MM.1S (cell line): ENCODE measurements around the gene GARNL3.

Experiments used
- DNase-seq: peaks from one replicate; pipeline ENCODE4 v3.0.0-alpha.2; 2015
- H2AFZ ChIP-seq: fragments of 300-600 bp; sonication (generic); 2 replicates; pipeline ENCODE4 v1.6.0; 2016; ENCODE audit warnings: antibody characterized with exemption, low read length
- H3F3A ChIP-seq: fragments of 300-600 bp; sonication (generic); 2 replicates; pipeline ENCODE4 v1.6.1; 2016; ENCODE audit warnings: mild to moderate bottlenecking, antibody characterized with exemption, low read length, moderate library complexity, mixed read lengths; ENCODE audit not compliant: insufficient read depth
- H3K27ac ChIP-seq: fragments of 300-600 bp; sonication (generic); 2 replicates; pipeline ENCODE4 v1.5.1; 2016; ENCODE audit warnings: mild to moderate bottlenecking, low read length
- H3K27me3 ChIP-seq: fragments of 300-600 bp; sonication (generic); replicated peaks from 2 replicates; pipeline ENCODE4 v1.6.0; 2016; ENCODE audit warnings: low read length; ENCODE audit not compliant: insufficient read depth
- H3K36me3 ChIP-seq: fragments of 300-600 bp; sonication (generic); replicated peaks from 2 replicates; pipeline ENCODE4 v1.6.1; 2016; ENCODE audit warnings: mild to moderate bottlenecking, low read length, mixed read lengths; ENCODE audit not compliant: insufficient read depth
- H3K4me1 ChIP-seq: fragments of 300-600 bp; sonication (generic); 2 replicates; pipeline ENCODE4 v1.6.1; 2016; ENCODE audit warnings: low read length, mixed read lengths
- H3K4me2 ChIP-seq: fragments of 300-600 bp; sonication (generic); 2 replicates; pipeline ENCODE4 v1.6.0; 2016; ENCODE audit warnings: low read depth, low read length
- H3K4me3 ChIP-seq: fragments of 300-600 bp; sonication (generic); 2 replicates; pipeline ENCODE4 v1.5.1; 2016; ENCODE audit warnings: low read length, mixed read lengths
- H3K79me2 ChIP-seq: fragments of 300-600 bp; sonication (generic); 2 replicates; pipeline ENCODE4 v1.6.1; 2016; ENCODE audit warnings: mixed run types, low read length, mixed read lengths
- H3K9ac ChIP-seq: fragments of 300-600 bp; sonication (generic); 2 replicates; pipeline ENCODE4 v1.6.1; 2016; ENCODE audit warnings: low read length, mixed read lengths
- H3K9me2 ChIP-seq: fragments of 300-600 bp; sonication (generic); replicated peaks from 2 replicates; pipeline ENCODE4 v1.6.1; 2016; ENCODE audit warnings: mild to moderate bottlenecking, low read length, mixed read lengths; ENCODE audit not compliant: insufficient read depth
- H3K9me3 ChIP-seq: fragments of 300-600 bp; sonication (generic); replicated peaks from 2 replicates; pipeline ENCODE4 v1.6.1; 2016; ENCODE audit warnings: mild to moderate bottlenecking, low read length, mixed read lengths; ENCODE audit not compliant: insufficient read depth
- H4K20me1 ChIP-seq: fragments of 300-600 bp; sonication (generic); 2 replicates; pipeline ENCODE4 v1.6.1; 2016; ENCODE audit warnings: mild to moderate bottlenecking, low read length, moderate library complexity, mixed read lengths; ENCODE audit not compliant: insufficient read depth
- EZH2 ChIP-seq: fragments of 300-600 bp; sonication (generic); optimal IDR thresholded peaks from 2 replicates; pipeline ENCODE3; 2017; ENCODE audit warnings: low read depth, mild to moderate bottlenecking, antibody characterized with exemption, low read length, mixed read lengths
- EZH2phosphoT487 ChIP-seq: fragments of 300-600 bp; sonication (generic); IDR thresholded peaks from 2 replicates; pipeline ENCODE4 v1.6.1; 2018; ENCODE audit warnings: antibody characterized with exemption, low read length
- TF ChIP-seq, protein P1 (sequence below): fragments of 300-600 bp; sonication (generic); IDR thresholded peaks from 2 replicates; pipeline ENCODE4 v1.5.1; 2016; ENCODE audit warnings: antibody characterized with exemption, low read length, mixed read lengths

GARNL3 gene

GRCh38 chr9:127405344-127406125 is 141.0 kb downstream of the GARNL3 start:
- H3K27ac ChIP-seq: no peak overlapping the region
- H3K9me3 ChIP-seq: no peaks in the 10 kb centered on the region
- DNase-seq: no peak
- no peaks in the 10 kb centered on the region for H3K79me2 ChIP-seq
- TF ChIP-seq EZH2 (no peak), EZH2phosphoT487 (no peak)
- TF ChIP-seq, protein P1, sequence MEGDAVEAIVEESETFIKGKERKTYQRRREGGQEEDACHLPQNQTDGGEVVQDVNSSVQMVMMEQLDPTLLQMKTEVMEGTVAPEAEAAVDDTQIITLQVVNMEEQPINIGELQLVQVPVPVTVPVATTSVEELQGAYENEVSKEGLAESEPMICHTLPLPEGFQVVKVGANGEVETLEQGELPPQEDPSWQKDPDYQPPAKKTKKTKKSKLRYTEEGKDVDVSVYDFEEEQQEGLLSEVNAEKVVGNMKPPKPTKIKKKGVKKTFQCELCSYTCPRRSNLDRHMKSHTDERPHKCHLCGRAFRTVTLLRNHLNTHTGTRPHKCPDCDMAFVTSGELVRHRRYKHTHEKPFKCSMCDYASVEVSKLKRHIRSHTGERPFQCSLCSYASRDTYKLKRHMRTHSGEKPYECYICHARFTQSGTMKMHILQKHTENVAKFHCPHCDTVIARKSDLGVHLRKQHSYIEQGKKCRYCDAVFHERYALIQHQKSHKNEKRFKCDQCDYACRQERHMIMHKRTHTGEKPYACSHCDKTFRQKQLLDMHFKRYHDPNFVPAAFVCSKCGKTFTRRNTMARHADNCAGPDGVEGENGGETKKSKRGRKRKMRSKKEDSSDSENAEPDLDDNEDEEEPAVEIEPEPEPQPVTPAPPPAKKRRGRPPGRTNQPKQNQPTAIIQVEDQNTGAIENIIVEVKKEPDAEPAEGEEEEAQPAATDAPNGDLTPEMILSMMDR: no peak
- no peaks in the 10 kb centered on the region for H3K27me3 ChIP-seq
- H3K36me3 ChIP-seq: no peaks in the 10 kb centered on the region
- no peaks in the 10 kb centered on the region for H3F3A ChIP-seq
- H3K4me3 ChIP-seq: no peak overlapping the region
- no peaks in the 10 kb centered on the region for H4K20me1 ChIP-seq
- H3K4me1 ChIP-seq: no peaks in the 10 kb centered on the region
- no peak overlapping the region for H3K4me2 ChIP-seq
- no peak overlapping the region for H2AFZ ChIP-seq
- no peaks in the 10 kb centered on the region for H3K9me2 ChIP-seq
- H3K9ac ChIP-seq: no peak overlapping the region

DNA sequence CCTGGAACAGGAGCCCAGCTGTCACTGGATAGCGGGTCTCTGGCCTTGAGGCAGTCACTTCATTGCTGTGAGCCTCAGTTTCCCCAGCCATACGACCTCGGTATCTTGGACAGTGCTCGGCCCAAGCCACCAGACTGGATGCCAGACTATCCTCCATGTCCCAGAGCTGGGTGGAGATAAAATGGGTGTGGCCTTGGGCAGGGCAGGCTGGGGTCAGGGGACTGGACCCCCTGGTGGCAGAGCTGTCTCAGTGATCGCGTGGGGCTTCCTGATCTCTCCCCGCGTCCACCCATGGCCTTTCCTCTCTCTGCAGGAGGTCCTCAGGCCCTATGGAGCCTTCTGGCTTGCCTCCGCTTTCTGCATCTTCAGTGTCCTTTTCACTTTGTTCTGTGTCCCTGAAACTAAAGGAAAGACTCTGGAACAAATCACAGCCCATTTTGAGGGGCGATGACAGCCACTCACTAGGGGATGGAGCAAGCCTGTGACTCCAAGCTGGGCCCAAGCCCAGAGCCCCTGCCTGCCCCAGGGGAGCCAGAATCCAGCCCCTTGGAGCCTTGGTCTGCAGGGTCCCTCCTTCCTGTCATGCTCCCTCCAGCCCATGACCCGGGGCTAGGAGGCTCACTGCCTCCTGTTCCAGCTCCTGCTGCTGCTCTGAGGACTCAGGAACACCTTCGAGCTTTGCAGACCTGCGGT is 142.4 kb downstream of the GARNL3 start:
- H2AFZ ChIP-seq: no peak overlapping the region
- no peaks in the 10 kb centered on the region for H3K36me3 ChIP-seq
- H3K9me2 ChIP-seq: no peaks in the 10 kb centered on the region
- H3K4me2 ChIP-seq: no peak overlapping the region
- no peak for DNase-seq
- H3K27ac ChIP-seq: no peak overlapping the region
- no peak for TF ChIP-seq EZH2
- TF ChIP-seq, protein P1: no peak
- no peak for TF ChIP-seq EZH2phosphoT487
- no peaks in the 10 kb centered on the region for H4K20me1 ChIP-seq
- H3K9ac ChIP-seq: no peak overlapping the region
- no peaks in the 10 kb centered on the region for H3K79me2 ChIP-seq
- H3F3A ChIP-seq: no peaks in the 10 kb centered on the region
- no peaks in the 10 kb centered on the region for H3K4me1 ChIP-seq
- H3K9me3 ChIP-seq: no peaks in the 10 kb centered on the region
- H3K4me3 ChIP-seq: no peak overlapping the region
- H3K27me3 ChIP-seq: no peaks in the 10 kb centered on the region

DNA sequence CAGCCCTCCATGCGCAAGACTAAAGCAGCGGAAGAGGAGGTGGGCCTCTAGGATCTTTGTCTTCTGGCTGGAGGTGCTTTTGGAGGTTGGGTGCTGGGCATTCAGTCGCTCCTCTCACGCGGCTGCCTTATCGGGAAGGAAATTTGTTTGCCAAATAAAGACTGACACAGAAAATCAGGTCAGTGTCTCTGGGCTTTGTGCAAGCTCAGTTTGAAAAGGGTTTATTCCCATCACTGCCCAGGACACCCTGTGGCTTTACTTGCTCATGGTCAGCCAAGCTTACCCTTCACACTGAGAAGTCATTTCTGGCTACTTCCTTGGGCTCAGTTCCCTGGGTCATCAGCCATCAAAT is 142.9 kb downstream of the GARNL3 start:
- no peaks in the 10 kb centered on the region for H3K36me3 ChIP-seq
- H3K27me3 ChIP-seq: no peaks in the 10 kb centered on the region
- no peak overlapping the region for H2AFZ ChIP-seq
- H3K4me1 ChIP-seq: no peaks in the 10 kb centered on the region
- no peak overlapping the region for H3K4me2 ChIP-seq
- no peaks in the 10 kb centered on the region for H4K20me1 ChIP-seq
- DNase-seq: no peak
- H3K9ac ChIP-seq: no peak overlapping the region
- H3K79me2 ChIP-seq: no peaks in the 10 kb centered on the region
- H3K4me3 ChIP-seq: no peak overlapping the region
- no peak overlapping the region for H3K27ac ChIP-seq
- TF ChIP-seq, protein P1: no peak
- TF ChIP-seq EZH2 (no peak), EZH2phosphoT487 (no peak)
- no peaks in the 10 kb centered on the region for H3K9me2 ChIP-seq
- H3F3A ChIP-seq: no peaks in the 10 kb centered on the region
- no peaks in the 10 kb centered on the region for H3K9me3 ChIP-seq
